Nucleus accumbens (tissue), 56 donors: ENCODE data around the gene SAT1.
A peak's percentile ranks its signal among the peaks of the same experiment; 100 is the strongest.

ENCODE experiments used
- DNase-seq, 56 donors: peaks; one replicate each; lab custom pipeline; 2025; lab: John Stamatoyannopoulos, UW

The SAT1 gene

DNA sequence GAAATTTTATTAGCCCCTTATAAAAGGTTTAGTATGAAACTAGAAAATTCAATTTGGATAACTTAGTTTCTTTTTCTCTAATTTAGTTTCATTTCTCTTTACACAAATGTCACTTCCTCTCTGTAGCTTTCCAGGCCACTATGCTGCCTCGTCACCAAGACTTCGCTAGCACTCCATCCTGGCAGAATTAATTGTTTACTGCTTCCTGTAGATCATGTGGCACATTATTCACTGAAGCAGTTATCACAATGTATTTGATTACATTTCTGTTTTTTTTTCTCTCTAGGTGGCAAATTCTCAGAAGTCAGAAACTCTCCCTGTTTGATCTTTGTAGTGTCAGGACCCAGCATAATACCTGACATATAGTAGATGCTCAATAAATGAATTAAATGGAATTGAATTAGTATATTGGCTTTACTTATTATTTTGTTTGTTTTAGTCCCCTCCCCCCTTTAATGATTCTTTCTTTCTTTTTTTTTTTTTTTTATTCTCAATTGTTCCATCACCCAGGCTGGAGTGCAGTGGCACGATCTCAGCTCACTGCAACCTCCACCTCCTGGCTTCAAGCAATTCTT is 9.3 kb upstream of the SAT1 start:
- DNase-seq, result no peak

DNA sequence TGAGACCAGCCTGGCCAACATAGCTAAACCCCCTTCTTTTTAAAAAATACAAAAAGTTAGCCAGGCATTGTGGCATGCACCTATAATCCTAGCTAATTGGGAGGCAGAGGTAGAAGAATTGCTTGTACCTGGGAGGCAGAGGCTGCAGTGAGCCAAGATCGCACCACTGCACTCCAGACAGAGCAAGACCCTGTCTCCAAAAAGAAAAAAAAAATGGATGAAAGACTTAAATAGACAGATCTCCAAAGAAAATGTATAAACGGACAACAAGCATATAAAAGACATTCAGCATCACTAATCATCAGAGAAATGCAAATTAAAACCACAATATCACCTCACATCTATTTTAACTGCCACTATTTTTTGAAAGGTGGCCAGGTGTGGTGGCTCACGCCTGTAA is 6.6 kb upstream of the SAT1 start:
- no peak for DNase-seq

DNA sequence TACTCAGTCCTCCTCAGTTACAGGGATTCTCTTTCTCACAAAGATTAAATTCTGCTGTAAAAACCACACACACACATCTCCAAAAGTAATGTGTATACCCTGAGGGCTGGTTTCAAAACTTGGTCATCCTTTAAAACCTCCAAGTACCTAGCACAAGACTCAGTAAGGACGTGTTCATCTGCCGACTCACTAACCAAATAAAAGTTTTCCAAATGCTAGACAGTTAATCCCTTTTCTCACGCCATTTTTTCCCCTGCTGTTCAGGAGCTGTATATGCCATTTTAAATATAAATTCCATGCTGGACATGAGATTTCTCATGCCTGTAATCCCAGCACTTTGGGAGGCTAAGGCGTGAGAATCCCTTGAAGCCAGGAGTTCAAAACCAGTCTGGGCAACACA is 3.9 kb upstream of the SAT1 start:
- DNase-seq, result no peak

DNA sequence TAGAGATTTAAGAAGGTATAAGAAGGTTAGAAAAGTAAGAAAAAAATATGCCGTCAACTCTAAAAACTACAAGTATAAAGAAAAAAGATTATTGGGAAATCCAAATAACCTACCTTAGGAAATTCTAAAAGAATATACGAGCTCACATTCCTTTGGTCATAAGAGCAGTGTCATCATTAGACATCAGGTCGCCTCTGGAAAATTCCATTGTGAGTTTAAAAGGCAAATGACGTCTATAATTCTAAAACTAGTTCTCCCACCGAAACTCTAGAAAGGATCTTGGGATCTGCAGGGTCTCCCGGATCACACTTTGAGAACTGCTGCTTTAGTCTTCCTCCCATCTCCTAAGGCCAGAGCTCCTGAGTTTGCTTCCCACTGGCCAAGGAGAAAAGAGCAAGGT is 518 bp upstream of the SAT1 start:
- DNase-seq, result no peak

DNA sequence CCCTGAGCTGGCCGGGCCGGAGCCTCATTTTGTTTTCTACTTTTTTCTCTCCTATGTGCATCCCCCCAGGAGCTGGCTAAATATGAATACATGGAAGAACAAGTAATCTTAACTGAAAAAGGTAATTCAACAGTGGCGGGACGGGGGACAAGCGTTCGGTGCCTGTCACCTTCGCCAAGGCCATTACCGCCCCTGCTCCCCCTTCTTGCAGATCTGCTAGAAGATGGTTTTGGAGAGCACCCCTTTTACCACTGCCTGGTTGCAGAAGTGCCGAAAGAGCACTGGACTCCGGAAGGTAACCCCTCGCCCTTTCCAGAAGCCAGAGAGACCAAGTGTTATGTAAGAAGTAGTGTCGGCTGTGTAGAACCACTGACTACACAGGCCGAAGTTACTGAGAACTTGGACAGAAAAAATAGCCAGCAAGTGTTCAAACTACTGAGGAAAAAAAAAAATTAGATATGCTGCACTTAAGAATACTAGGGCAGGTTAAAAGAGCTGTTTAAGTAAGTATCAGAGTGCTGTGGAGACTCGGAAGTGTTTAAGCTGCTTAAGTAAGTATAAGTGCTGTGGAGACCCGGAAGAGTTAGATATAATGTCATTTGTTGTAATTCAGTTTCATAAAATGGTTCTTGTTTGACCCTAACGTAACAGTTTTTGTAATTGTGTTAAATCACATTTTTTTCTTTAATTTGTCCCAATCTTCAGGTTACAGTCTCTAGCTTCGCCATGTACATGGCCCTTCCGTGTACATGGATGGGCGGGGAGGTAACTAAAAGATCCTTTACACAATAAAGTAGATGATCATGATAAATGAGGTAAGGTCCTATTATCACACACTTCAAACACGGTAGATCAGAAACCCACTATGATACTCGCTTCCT is 856 bp downstream of the SAT1 start:
- peak in 6 of 56 donors; percentile 1 to 23 (median 8) for DNase-seq

DNA sequence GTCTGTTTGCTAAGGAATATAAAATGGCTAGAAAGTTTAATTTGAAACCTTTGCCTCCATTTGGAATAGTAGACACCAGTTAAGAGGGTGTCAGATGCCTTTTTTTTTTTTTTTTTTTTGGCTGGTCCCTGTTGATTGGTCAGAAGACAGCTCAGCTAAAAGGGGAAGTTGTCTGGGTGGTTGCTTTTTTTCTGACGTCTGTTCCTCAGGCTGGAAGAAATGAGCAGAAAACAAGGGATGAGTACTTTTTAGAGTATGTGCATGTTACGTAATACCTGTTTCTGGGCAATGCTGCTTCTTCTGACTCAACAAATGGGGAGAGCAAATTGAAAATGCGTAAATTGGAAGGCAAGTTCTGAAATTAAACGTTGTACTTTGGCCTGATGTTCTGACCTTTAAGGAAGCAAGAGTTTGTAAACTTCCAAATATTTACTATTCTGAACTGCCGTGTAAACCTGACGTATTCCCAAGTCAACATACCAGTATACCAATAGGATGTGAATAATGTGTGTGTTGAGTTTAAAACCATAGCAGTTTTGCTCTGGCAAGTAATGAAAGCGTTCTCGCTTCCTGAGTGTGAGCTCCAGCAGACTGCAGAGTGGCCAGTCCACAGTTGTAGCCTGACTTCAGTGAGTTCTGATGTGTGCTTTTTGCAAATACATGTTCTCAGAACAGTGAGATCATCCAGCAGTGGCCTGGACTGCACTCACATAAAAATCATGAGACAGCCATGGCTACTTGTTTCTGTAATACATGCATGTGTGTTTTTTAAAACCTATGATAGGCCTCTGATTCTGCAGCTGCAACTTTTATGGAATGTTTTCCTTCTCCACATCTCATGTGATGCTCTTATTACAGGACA is 1.7 kb downstream of the SAT1 start:
- DNase-seq, result no peak

DNA sequence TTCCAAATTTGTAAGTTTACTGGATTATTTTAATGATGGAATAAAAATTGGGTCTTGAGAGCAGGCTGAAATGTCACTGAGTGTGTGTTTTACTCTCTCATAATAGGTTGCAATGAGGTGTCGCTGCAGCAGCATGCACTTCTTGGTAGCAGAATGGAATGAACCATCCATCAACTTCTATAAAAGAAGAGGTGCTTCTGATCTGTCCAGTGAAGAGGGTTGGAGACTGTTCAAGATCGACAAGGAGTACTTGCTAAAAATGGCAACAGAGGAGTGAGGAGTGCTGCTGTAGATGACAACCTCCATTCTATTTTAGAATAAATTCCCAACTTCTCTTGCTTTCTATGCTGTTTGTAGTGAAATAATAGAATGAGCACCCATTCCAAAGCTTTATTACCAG is 2.6 kb downstream of the SAT1 start:
- DNase-seq, result no peak

DNA sequence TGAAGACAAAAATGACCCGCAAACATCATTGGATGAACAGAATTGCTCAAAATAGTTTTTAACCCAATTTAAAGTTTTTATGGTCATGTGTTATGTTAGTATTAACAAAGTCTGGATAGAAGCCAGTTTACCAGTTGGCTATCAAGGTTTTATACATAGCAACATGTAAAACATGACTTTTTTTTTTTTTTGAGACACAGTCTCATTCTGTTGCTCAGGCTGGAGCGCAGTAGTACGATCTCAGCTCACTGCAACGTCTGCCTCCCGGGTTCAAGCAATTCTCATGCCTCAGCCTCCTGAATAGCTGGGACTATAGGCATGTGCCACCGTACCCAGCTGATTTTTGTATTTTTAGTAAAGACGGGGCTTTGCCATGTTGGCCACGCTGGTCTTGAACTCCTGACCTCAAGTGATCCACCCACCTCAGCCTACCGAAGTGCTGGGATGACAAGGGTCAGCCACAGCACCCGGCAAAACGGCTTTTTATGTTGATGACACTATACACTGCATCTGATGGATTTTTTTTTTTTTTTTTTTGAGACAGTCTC is 3.4 kb downstream of the SAT1 start:
- DNase-seq, result no peak

DNA sequence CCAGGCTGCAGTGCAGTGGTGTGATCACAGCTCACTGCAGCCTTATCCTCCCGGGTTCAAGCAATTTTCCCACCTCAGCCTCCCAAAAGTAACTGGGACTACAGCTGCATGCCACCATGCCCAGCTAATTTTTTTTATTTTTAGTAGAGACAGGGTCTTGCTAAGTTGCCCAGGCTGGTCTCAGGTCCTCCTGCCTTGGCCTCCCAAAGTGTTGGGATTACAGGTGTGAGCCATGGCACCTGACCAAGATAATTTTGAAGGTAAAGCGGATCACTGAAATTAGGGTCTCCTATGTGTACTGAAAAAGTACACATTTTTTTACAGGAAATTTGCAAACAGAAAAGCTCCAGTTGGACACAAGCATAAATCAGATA is 4.8 kb downstream of the SAT1 start:
- no peak for DNase-seq

DNA sequence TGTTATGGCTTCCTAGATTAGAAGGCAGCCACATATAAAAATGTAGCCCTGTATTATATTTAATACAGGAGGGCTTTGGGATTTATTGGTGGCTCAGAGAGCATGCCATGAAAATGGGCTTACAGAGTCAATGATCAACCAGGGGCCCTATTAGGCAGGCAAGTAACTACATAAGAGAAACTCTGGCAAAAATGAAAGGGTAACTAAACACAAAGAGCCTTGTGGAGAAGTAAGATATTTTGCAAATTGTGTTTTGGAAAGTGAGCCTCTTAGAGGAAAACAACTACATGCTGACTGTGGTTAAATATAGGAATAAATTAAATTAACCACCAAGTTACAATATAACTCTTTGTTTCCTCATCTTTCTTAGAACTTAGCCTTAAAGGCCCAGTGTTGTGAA is 5.5 kb downstream of the SAT1 start:
- DNase-seq, result no peak

DNA sequence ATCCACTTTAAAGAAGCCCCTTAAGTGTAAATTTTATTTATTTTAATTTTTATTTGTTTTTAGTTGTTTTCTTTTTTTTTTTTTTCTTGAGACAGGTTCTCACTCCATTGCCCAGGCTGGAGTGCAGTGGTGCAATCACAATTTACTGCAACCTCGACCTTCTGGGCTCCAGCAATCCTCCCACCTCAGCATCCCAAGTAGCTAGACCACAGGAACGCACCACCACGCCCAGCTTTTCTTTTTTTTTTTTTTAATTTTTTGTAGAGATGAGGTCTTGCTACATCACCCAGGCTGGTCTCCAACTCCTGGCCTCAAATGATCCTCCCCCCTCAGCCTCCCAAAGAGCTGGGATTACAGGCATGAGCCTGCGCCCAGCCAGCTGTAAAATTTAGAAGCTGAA is 6.0 kb downstream of the SAT1 start:
- no peak for DNase-seq

DNA sequence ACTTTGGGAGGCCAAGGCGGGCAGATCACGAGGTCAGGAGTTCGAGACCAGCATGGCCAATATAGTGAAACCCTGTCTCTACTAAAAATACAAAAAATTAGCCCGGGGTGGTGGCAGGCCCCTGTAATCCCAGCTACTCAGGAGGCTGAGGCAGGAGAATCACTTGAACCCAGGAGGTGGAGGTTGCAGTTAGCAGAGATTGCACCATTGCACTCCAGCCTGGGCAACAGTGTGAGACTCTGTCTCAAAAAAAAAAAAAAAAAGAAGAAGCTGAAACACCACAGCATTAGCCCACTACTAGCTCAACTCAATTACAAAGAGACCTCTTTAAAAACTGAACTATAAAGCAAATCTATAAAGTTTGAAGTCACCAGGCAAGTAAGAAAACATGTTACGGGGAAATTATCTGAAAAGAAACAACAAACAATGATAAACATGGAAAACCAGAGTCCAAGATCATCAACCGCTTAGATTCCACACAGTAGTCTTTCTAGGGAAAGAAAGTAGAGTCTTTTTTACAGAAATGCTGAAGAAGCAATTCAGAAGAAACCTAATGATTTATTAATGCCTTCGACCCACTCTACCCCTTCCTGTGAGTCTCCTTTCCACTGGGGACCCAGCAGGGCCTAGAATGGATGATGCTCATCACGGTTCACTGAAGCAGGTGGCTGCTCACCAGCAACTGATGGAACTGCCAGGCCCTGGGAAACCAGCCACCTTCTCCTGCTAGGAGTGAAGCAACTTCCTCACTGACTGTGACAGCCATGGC is 6.6 kb downstream of the SAT1 start:
- DNase-seq, result peak in 4 of 56 donors; percentile 0 to 16 (median 6)

DNA sequence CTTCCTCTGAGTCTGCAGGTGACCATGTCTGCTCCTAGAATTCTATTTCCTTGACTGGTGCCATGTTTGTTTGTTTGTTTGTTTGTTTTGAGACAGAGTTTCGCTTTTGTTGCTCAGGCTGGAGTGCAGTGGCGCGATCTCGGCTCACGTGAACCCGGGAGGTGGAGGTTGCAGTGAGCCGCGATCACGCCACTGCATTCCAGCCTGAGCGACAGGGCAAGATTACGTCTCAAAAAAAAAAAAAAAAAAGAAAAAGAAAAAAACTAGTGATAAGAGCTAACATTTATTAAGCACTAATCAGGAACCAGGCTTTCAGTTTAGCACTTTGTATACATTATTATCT is 7.2 kb downstream of the SAT1 start:
- no peak for DNase-seq

DNA sequence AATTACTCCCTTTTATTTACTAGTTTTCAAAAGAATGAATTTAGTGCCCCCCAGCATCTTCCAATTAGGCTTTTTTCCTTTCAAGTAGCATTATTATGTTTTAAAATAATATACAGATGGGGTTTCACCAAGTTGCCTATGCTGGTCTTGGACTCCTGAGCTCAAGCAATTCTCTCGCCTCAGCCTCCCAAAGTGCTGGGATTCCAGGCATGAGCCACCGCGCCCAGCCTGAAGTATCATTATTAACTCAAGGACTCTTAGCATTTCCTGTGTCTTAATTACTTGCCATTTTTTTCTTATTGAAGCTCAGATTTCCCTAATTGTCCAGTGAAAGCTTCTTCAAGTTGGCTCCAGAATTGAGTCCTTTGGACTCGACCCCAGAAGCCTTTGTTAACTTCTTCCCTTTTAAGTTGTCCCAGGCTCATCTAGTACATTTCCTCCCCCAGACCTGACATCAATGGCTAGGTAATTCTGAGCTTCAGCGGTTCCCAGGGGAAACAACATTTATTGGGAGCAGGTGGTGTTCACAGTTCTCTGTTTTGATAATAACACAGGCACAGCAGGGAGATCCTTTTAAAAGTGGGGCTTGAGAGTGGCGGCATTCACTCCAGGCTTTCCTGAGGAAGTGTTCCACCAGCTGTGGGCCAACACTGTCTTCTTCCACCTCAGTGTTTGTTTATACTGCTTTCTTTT is 10.0 kb downstream of the SAT1 start:
- peak in 1 of 56 donors; percentile 1 for DNase-seq

DNA sequence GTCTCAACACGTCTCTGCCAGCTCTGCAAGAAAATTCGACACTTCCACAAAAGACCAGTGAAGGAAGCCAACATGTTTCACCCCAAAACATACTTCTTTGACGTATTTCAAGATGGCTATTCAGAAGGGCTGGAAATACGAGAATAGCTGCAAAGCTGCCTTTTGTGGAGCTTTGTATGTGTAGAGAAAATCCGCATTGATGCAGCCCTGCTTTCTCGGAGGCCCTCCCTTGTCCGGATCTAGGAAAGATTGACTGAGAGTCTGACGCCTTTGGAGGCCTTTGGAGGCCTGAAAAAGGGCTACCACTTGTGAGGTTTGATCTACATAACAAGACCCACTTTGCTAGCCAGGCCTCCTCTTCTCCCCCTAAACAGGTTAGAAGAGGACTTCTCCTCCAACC is 12.2 kb downstream of the SAT1 start:
- DNase-seq, result no peak

DNA sequence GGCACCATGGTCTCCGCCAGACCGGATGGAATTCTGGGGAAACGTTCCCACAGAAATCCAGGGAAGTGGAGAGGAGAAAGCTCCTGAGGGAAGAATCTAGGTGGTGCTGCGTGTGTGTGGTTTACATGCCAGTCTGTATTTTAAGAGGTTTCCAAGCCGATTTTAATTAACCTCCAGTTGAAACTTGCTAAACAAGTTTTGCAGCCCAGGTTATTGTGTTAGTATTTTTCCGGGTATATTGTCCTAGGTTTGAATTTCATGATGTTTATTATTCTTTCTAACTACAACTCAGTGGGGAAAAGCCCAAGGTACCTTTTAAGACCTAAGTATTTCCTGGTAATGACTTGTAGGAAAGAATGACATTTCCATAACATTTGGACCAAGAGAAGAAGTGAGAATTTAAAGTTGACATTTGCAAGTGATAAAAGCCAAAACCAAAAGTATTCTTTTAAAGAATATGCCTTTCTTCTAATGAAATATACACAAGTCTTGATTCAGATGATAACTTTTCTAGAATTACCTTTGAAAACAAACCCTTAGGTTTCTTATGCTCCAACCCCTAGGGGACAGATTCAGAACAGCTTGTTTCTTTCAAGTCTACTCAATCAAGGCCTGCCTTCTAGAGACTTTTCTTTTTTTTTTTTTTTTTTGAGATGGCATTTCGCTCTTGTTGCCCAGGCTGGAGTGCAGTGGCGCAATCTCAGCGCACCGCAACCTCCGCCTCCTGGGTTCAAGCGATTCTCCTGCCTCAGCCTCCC is 14.6 kb downstream of the SAT1 start:
- DNase-seq, result no peak

DNA sequence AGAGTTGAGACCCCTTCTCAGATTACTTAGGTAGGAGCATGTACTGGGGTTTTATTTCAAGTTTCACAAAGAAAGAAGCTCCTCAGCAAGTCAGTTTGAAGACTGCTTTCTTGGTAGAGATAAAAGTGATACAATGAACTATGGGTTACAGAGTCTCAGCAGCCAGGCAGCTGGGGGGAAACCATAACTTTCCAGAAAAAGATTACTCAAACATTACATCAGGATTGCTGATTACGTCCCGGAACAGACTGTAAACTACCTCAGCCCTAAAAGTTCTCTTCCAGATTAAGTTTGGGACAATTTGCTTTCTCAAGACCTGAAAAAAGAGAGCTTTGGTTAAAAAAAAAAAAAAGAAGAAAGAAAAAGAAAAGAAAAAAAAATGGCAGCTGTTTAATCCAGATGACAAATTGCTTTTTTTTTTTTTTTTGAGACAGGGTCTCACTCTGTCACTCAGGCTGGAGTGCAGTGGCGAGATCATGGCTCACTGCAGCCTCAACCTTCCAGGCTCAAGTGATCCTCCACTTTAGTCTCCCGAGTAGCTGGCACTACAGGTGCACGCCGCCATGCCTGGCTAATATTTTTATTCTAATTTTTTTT is 16.6 kb downstream of the SAT1 start:
- no peak for DNase-seq

DNA sequence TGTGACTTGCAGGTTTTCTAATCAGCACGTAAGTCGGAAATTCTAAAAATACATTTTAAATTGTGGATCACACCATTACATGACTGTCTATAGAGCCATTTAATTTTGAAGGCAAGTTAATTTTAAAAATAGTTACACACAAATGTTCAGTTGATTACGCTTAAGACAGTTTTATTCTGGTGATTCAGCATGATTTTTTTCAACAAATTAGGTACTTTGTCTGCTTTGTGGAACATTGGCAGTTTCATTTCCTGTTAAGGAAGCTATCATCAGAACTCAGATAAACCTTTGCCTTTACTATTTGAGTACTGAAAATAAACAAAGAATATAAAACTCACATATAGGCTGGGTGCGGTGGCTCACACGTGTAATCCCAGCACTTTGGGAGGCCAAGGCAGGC is 19.5 kb downstream of the SAT1 start:
- no peak for DNase-seq

DNA sequence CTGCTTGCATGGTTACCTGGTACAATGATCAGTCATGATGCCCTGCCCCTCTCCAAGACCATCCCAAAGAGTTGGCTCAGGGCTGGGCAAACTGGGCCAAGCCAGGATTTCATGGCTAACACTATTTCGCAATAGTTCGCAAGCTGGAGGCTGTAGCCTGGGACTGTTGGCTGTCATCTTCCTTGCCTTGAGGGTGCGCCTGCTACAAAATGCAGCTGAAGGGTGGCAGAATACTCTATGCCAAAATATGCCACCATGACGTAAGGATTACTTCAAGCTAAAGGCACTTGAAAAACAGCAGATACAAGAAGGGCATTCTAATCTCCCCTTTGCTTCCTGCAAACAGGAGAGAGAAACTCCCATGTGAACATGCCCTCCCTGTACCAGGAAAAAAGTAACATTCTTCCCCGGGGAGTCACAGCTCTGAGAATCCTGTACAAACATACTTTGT is 21.0 kb downstream of the SAT1 start:
- no peak for DNase-seq
